22Rv1 (cell line): ENCODE results near the gene HS6ST3.

Experiments
- ZFX ChIP-seq: fragments of 450-650 bp; IDR thresholded peaks from 2 replicates; pipeline ENCODE4 v1.6.1; 2017; ENCODE audit warnings: antibody characterized with exemption, borderline replicate concordance
- TF ChIP-seq, protein P1 (sequence below): fragments of 450-650 bp; IDR thresholded peaks from 2 replicates; pipeline ENCODE4 v1.5.1; 2017; ENCODE audit warnings: mild to moderate bottlenecking

DNA sequence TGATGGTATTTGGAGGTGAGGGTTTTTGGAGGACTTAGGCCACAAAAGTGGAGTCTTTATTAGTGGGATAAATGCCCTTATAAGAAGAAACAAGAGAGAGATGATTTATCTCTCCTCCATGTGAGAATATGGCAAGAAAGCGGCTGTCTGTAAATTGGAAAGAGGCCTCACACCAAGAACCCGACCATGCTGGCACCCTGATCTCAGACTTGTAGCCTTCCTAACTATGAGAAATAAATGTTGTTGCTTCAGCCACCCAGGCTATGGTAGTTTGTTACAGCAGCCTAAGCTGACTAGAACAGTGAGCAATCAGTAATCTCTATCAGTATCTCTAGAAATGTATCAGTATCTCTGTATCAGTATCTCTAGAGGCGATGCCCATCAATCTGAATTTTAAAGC lies 617.2 kb downstream of the HS6ST3 start:
- TF ChIP-seq, protein P1, sequence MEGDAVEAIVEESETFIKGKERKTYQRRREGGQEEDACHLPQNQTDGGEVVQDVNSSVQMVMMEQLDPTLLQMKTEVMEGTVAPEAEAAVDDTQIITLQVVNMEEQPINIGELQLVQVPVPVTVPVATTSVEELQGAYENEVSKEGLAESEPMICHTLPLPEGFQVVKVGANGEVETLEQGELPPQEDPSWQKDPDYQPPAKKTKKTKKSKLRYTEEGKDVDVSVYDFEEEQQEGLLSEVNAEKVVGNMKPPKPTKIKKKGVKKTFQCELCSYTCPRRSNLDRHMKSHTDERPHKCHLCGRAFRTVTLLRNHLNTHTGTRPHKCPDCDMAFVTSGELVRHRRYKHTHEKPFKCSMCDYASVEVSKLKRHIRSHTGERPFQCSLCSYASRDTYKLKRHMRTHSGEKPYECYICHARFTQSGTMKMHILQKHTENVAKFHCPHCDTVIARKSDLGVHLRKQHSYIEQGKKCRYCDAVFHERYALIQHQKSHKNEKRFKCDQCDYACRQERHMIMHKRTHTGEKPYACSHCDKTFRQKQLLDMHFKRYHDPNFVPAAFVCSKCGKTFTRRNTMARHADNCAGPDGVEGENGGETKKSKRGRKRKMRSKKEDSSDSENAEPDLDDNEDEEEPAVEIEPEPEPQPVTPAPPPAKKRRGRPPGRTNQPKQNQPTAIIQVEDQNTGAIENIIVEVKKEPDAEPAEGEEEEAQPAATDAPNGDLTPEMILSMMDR = no peak
- no peak for TF ChIP-seq ZFX
